Endothelial cell of umbilical vein (primary cell): ENCODE measurements around the gene SERGEF. TPM values are rescaled to one million over a fixed set of nuclear protein-coding genes. Genes with fewer than 3 reads are reported as not detected.

Experiments
- BruUV-seq: library from RNA; stranded (reverse); fragments of 400-500 nt; replicated peaks from 2 replicates; lab custom pipeline; 2021; lab: Mats Ljungman, UMichigan
- CTCF ChIA-PET: fragments of 300-600, 350-600 bp; sonication (Branson Sonifier 250); formaldehyde crosslinking; loops from one replicate; lab custom pipeline; 2021; ENCODE audit warnings: antibody characterized with exemption, inconsistent platforms; lab: Charles Lee
- POLR2A ChIA-PET: fragments of 300-600, 350-600 bp; sonication (Branson Sonifier 250); formaldehyde crosslinking; loops from one replicate; lab custom pipeline; 2021; ENCODE audit warnings: antibody characterized with exemption, inconsistent platforms; lab: Charles Lee
- DNase-seq: peaks from one replicate; pipeline ENCODE4 v3.0.0-alpha.2; 2011; ENCODE audit warnings: low read depth, low spot score
- FAIRE-seq: peaks from 2 replicates; lab custom pipeline; 2011; peaks lifted over from hg19 to GRCh38; lab: Jason Lieb, UNC
- H2AFZ ChIP-seq: 2 replicates; pipeline ENCODE4 v1.6.0; 2012; ENCODE audit warnings: low read depth, low read length, control low read depth, inconsistent platforms
- H3K27ac ChIP-seq: 2 replicates; pipeline ENCODE4 v1.5.1; 2011; ENCODE audit warnings: low read depth, mild to moderate bottlenecking, control low read depth, low read length, moderate library complexity; ENCODE audit not compliant: insufficient read depth
- H3K27me3 ChIP-seq, 2 experiments: 2 replicates each; pipeline versions ENCODE4 v1.6.0 to v1.6.1; 2011; ENCODE audit warnings: low read length in 2 of 2, mixed read lengths in 1 of 2; ENCODE audit not compliant: control insufficient read depth in 2 of 2, insufficient read depth in 2 of 2
- H3K36me3 ChIP-seq, 2 experiments: 2 replicates in 1 of 2; 3 replicates in 1 of 2; pipeline ENCODE4 v1.5.1; 2011; ENCODE audit warnings: low read length in 2 of 2, mild to moderate bottlenecking in 1 of 2, moderate library complexity in 1 of 2; ENCODE audit not compliant: control insufficient read depth in 2 of 2, insufficient read depth in 2 of 2; ENCODE audit errors: extremely low read depth in 1 of 2
- H3K4me1 ChIP-seq: 3 replicates; pipeline ENCODE4 v1.5.1; 2011; ENCODE audit warnings: mild to moderate bottlenecking, low read length; ENCODE audit not compliant: control insufficient read depth, insufficient read depth; ENCODE audit errors: extremely low read depth
- H3K4me2 ChIP-seq: 2 replicates; pipeline ENCODE4 v1.6.1; 2011; ENCODE audit warnings: low read length, control low read depth, mixed read lengths; ENCODE audit not compliant: insufficient read depth
- H3K4me3 ChIP-seq, 3 experiments: fragments of 200-600 bp in 1 of 3; sonication (generic), shearing (Covaris generic) in 1 of 3; replicated peaks in 1 of 3; 2 replicates each; pipeline ENCODE4 v1.5.1; 2011 to 2016; ENCODE audit warnings: control low read depth in 3 of 3, low read length in 3 of 3, mild to moderate bottlenecking in 2 of 3, inconsistent platforms in 1 of 3, low read depth in 1 of 3, moderate library complexity in 1 of 3; ENCODE audit not compliant: insufficient read depth in 1 of 3
- H3K79me2 ChIP-seq: 2 replicates; pipeline ENCODE4 v1.6.0; 2012; ENCODE audit warnings: low read length, inconsistent platforms; ENCODE audit not compliant: control insufficient read depth, insufficient read depth
- H3K9ac ChIP-seq: replicated peaks from 2 replicates; pipeline ENCODE3; 2011; ENCODE audit warnings: low read length, control low read depth; ENCODE audit not compliant: insufficient read depth; ENCODE audit errors: extremely low read depth
- H3K9me1 ChIP-seq: replicated peaks from 3 replicates; pipeline ENCODE4 v1.6.0; 2011; ENCODE audit warnings: mild to moderate bottlenecking, low read length; ENCODE audit not compliant: control insufficient read depth, insufficient read depth; ENCODE audit errors: extremely low read depth
- H3K9me3 ChIP-seq: replicated peaks from 2 replicates; pipeline ENCODE4 v1.5.1; 2012; ENCODE audit warnings: low read length, inconsistent platforms; ENCODE audit not compliant: control insufficient read depth, insufficient read depth
- H4K20me1 ChIP-seq: replicated peaks from 2 replicates; pipeline ENCODE3; 2011; ENCODE audit warnings: mild to moderate bottlenecking, low read length; ENCODE audit not compliant: control insufficient read depth, insufficient read depth; ENCODE audit errors: extremely low read depth
- CTCF ChIP-seq, 2 donors: IDR thresholded peaks; 1 replicate in 1 of 2; 2 replicates in 1 of 2; pipeline ENCODE4 v1.5.1; 2011; ENCODE audit warnings: low read length in 2 of 2, mild to moderate bottlenecking in 2 of 2, moderate library complexity in 2 of 2, control low read depth in 1 of 2, inconsistent platforms in 1 of 2, low read depth in 1 of 2; ENCODE audit not compliant: insufficient read depth in 1 of 2; ENCODE audit errors: extremely low read depth in 1 of 2
- EZH2 ChIP-seq: IDR thresholded peaks from 2 replicates; pipeline ENCODE4 v1.6.1; 2012; ENCODE audit warnings: borderline replicate concordance, low read depth, mild to moderate bottlenecking, moderate library complexity, low read length, inconsistent platforms; ENCODE audit not compliant: severe bottlenecking
- FOS ChIP-seq: IDR thresholded peaks from 2 replicates; pipeline ENCODE4 v1.6.1; 2011; ENCODE audit warnings: mild to moderate bottlenecking, low read length, moderate library complexity, borderline replicate concordance; ENCODE audit not compliant: insufficient read depth
- GATA2 ChIP-seq: IDR thresholded peaks from 2 replicates; pipeline ENCODE4 v1.7.0; 2011; ENCODE audit warnings: low read depth, mild to moderate bottlenecking, moderate library complexity, mixed read lengths, low read length; ENCODE audit not compliant: insufficient read length, insufficient read depth
- JUN ChIP-seq: IDR thresholded peaks from 2 replicates; pipeline ENCODE4 v1.6.1; 2011; ENCODE audit warnings: borderline replicate concordance, low read depth; ENCODE audit not compliant: insufficient read length, insufficient read depth
- MAX ChIP-seq: IDR thresholded peaks from 2 replicates; pipeline ENCODE4 v1.6.1; 2011; ENCODE audit not compliant: insufficient read depth, insufficient read length
- MYC ChIP-seq: IDR thresholded peaks from one replicate; pipeline ENCODE4 v1.6.1; 2011; ENCODE audit warnings: mild to moderate bottlenecking, low read depth, low read length
- POLR2A ChIP-seq: IDR thresholded peaks from 2 replicates; pipeline ENCODE4 v1.6.1; 2012; ENCODE audit warnings: low read depth, mild to moderate bottlenecking, control low read depth, low read length
- POLR2AphosphoS5 ChIP-seq: IDR thresholded peaks from 2 replicates; pipeline ENCODE4 v1.6.1; 2012; ENCODE audit warnings: low read depth, mild to moderate bottlenecking, control low read depth, low read length, moderate library complexity; ENCODE audit not compliant: insufficient read depth
- dilution Hi-C: fragments of 300-500 bp; cut with MboI; formaldehyde crosslinking; loops from one replicate; pipeline ENCODE4 v1.15.0; 2019; ENCODE audit warnings: low sequenced_read_pairs; ENCODE audit not compliant: extremely low pct_ligation_motif_present
- intact Hi-C: fragments of 100-400 bp; cut with micrococcal nuclease; formaldehyde crosslinking; loops from one replicate; pipeline ENCODE4 v1.10.0; 2022
- polyA plus RNA-seq, 4 experiments: library from polyadenylated mRNA; depleted of rRNA in 3 of 4; stranded (reverse) in 3 of 4; unstranded in 1 of 4; fragments of >200 nt; gene quantifications; 2 replicates each; pipeline versions ENCODE4 v1.2.1 to v1.2.3, GENCODE V29; 2011 to 2012; ENCODE audit warnings: missing spikeins in 1 of 4
- total RNA-seq: library from RNA; stranded (reverse); gene quantifications from 2 replicates; pipeline ENCODE4 v1.2.3, GENCODE V29; 2021

Gene SERGEF
- total and polyA plus RNA-seq, 2 donors (not counting 3 experiments of a cell fraction or from before 2014, with no cell fraction given) = 8.7 to 16.7 TPM

- Histone ChIP-seq H3K4me2 (no peak overlapping the region), H2AFZ (no peak overlapping the region), H4K20me1 (no peaks in the 10 kb centered on the region), H3K27ac (no peak overlapping the region), H3K9ac (no peak overlapping the region), H3K4me3 (no peak overlapping the region), H3K9me3 (no peaks in the 10 kb centered on the region), H3K4me1 (no peaks in the 10 kb centered on the region), H3K9me1 (no peaks in the 10 kb centered on the region), H3K27me3 (no peaks in the 10 kb centered on the region), H3K79me2 (no peaks in the 10 kb centered on the region), H3K36me3 (no peaks in the 10 kb centered on the region)
- dilution Hi-C loops (no loop called here), intact Hi-C loops (no loop called here)
- ChIA-PET POLR2A (no interaction called here), CTCF (no interaction called here)
- TF ChIP-seq EZH2 (no peak), CTCF (IDR thresholded peaks at IDR 0.05; ENCODE audit: extremely low read depth in 1 of 2, insufficient read depth in 1 of 2, low read depth in 1 of 2, low read length in 2 of 2) (no peak), POLR2AphosphoS5 (no peak), JUN (no peak), POLR2A (no peak), GATA2 (no peak), MAX (no peak), FOS (no peak), MYC (no peak)
- FAIRE-seq (no peak), DNase-seq (no peak)
- BruUV-seq = no TSS peak
Measured at GRCh38 chr11:17907046-17907445, 105.8 kb downstream of the SERGEF start.
